SU-DHL-6 (cell line): ENCODE measurements around the gene FAM171A1.

Source experiments
- H2AFZ ChIP-seq: fragments of 200-600 bp; sonication (generic); 2 replicates; pipeline ENCODE4 v1.6.1; 2014; ENCODE audit warnings: low read depth, mild to moderate bottlenecking, moderate library complexity, mixed read lengths, antibody characterized with exemption, low read length; ENCODE audit not compliant: severe bottlenecking
- H3F3A ChIP-seq: fragments of 200-600 bp; shearing (Covaris generic); 2 replicates; pipeline ENCODE4 v1.6.0; 2016; ENCODE audit warnings: antibody characterized with exemption, mild to moderate bottlenecking; ENCODE audit not compliant: insufficient read depth
- H3K27ac ChIP-seq: fragments of 200-600 bp; sonication (generic); 2 replicates; pipeline ENCODE4 v1.5.1; 2016; ENCODE audit warnings: low read depth, mild to moderate bottlenecking, low read length, moderate library complexity, mixed read lengths
- H3K27me3 ChIP-seq: fragments of 200-600 bp; sonication (generic), shearing (Covaris generic); 2 replicates; pipeline ENCODE4 v1.6.0; 2014; ENCODE audit warnings: mild to moderate bottlenecking, low read length
- H3K36me3 ChIP-seq: fragments of 200-600 bp; sonication (generic); 2 replicates; pipeline ENCODE4 v1.6.1; 2014; ENCODE audit warnings: mild to moderate bottlenecking, low read length, mixed read lengths
- H3K4me2 ChIP-seq: fragments of 300-600, 200-600 bp; shearing (Covaris generic), sonication (generic); 2 replicates; pipeline ENCODE4 v1.6.0; 2014; ENCODE audit warnings: low read length, low read depth, mild to moderate bottlenecking; ENCODE audit not compliant: poor library complexity, severe bottlenecking
- H3K4me3 ChIP-seq: fragments of 200-600 bp; sonication (generic); 2 replicates; pipeline ENCODE4 v1.5.1; 2014; ENCODE audit warnings: antibody characterized with exemption, low read length, mild to moderate bottlenecking, mixed read lengths; ENCODE audit not compliant: insufficient read depth, poor library complexity, severe bottlenecking
- H3K79me2 ChIP-seq: fragments of 200-600 bp; sonication (generic); 2 replicates; pipeline ENCODE4 v1.6.1; 2014; ENCODE audit warnings: mild to moderate bottlenecking, low read length, moderate library complexity; ENCODE audit not compliant: insufficient read depth
- H3K9ac ChIP-seq: fragments of 200-600 bp; sonication (generic); 2 replicates; pipeline ENCODE4 v1.7.0; 2014; ENCODE audit warnings: mild to moderate bottlenecking, low read length
- H3K9me2 ChIP-seq: fragments of 200-600 bp; sonication (generic); replicated peaks from 2 replicates; pipeline ENCODE4 v1.6.1; 2014; ENCODE audit warnings: low read length; ENCODE audit not compliant: insufficient read depth
- H3K9me3 ChIP-seq: fragments of 200-600 bp; sonication (generic); 2 replicates; pipeline ENCODE4 v1.6.1; 2014; ENCODE audit warnings: low read length, mixed read lengths; ENCODE audit not compliant: insufficient read depth
- H4K20me1 ChIP-seq: fragments of 200-600 bp; sonication (generic); 2 replicates; pipeline ENCODE4 v1.6.1; 2014; ENCODE audit warnings: low read depth, mild to moderate bottlenecking, antibody characterized with exemption, low read length, moderate library complexity, mixed read lengths
- EZH2phosphoT487 ChIP-seq: fragments of 200-600 bp; sonication (generic), shearing (Covaris generic); conservative IDR thresholded peaks from 2 replicates; pipeline ENCODE4 v1.6.1; 2018; ENCODE audit warnings: mild to moderate bottlenecking, antibody characterized with exemption, low read length, moderate library complexity, mixed read lengths
- TF ChIP-seq, protein P1 (sequence below): fragments of 200-600 bp; sonication (generic); IDR thresholded peaks from one replicate; pipeline ENCODE4 v1.5.1; 2017; ENCODE audit warnings: antibody characterized with exemption, mild to moderate bottlenecking, low read length, moderate library complexity; ENCODE audit not compliant: insufficient read depth, poor library complexity, severe bottlenecking

The FAM171A1 gene

DNA sequence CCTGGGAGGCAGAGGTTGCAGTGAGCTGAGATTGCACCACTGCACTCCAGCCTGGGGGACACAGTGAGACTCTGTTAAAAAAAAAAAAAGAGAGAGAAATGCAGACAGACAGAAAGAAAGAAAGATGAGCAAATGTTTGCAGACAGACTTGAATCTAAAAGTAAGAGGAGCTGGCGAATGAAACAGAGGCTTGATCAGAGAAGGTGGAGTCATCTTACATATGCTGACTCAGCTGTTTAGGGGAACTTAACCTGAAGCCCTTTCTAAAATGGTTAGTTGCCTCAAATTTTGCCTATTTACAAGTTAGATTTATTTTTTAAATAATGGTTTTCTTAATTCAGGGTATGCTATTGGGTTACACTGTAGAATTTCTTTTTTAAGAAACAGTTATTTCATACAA is 5.4 kb downstream of the FAM171A1 start:
- no peak overlapping the region for H3K4me2 ChIP-seq
- H3K9me2 ChIP-seq: no peaks in the 10 kb centered on the region
- no peak overlapping the region for H2AFZ ChIP-seq
- H3K27me3 ChIP-seq: no peaks in the 10 kb centered on the region
- no peaks in the 10 kb centered on the region for H3F3A ChIP-seq
- TF ChIP-seq, protein P1, sequence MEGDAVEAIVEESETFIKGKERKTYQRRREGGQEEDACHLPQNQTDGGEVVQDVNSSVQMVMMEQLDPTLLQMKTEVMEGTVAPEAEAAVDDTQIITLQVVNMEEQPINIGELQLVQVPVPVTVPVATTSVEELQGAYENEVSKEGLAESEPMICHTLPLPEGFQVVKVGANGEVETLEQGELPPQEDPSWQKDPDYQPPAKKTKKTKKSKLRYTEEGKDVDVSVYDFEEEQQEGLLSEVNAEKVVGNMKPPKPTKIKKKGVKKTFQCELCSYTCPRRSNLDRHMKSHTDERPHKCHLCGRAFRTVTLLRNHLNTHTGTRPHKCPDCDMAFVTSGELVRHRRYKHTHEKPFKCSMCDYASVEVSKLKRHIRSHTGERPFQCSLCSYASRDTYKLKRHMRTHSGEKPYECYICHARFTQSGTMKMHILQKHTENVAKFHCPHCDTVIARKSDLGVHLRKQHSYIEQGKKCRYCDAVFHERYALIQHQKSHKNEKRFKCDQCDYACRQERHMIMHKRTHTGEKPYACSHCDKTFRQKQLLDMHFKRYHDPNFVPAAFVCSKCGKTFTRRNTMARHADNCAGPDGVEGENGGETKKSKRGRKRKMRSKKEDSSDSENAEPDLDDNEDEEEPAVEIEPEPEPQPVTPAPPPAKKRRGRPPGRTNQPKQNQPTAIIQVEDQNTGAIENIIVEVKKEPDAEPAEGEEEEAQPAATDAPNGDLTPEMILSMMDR: no peak
- TF ChIP-seq EZH2phosphoT487: no peak
- no peak overlapping the region for H3K27ac ChIP-seq
- H3K36me3 ChIP-seq: no peaks in the 10 kb centered on the region
- no peak overlapping the region for H3K4me3 ChIP-seq
- no peak overlapping the region for H3K9ac ChIP-seq
- H3K9me3 ChIP-seq: no peaks in the 10 kb centered on the region
- no peaks in the 10 kb centered on the region for H3K79me2 ChIP-seq
- no peaks in the 10 kb centered on the region for H4K20me1 ChIP-seq

DNA sequence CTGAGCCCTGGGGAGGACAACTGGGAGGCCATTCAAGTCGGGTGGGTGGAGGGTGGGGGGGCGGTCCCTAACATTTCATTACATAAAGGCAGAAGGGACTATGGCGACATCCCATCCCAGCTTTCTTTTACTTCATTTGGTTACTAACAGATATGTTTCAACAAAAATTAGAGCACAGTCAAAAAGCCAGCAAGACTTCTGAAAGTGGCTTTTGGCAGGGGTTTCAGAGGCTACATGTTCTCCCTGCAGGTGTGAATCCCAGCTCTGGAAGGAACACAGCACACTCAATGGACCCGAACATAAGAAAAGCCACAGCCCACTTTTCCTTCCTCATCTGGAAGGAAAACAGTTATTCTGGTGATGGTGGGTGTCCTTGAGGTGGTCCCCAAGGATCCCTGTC is 7.1 kb downstream of the FAM171A1 start:
- Histone ChIP-seq H3K9me2 (no peaks in the 10 kb centered on the region), H3K27ac (no peak overlapping the region), H3K79me2 (no peaks in the 10 kb centered on the region), H4K20me1 (no peaks in the 10 kb centered on the region), H2AFZ (no peak overlapping the region), H3F3A (no peaks in the 10 kb centered on the region), H3K9ac (no peak overlapping the region), H3K36me3 (no peaks in the 10 kb centered on the region), H3K4me2 (no peak overlapping the region), H3K9me3 (no peaks in the 10 kb centered on the region), H3K4me3 (no peak overlapping the region), H3K27me3 (no peaks in the 10 kb centered on the region)
- no peak for TF ChIP-seq EZH2phosphoT487
- TF ChIP-seq, protein P1: no peak

DNA sequence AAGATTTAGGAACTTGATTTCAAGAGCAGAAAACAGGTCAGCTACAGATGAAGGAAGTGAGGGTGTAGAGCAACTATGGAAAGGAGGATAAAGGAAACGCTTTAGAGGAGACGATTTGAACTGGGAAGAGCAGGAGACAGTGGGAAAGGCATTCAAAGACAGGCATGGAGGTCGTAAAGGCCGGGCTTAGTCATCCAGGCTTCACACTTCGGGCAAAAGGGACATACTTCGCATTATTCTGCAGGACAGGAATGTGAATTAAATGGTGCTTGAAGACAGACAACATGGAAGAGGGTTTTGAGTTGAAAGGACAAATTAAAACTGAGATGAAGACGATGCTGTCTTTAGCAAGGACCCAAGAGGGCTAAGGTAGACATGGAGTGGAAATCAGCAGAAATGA is 8.1 kb downstream of the FAM171A1 start:
- H3K79me2 ChIP-seq: no peaks in the 10 kb centered on the region
- no peak overlapping the region for H2AFZ ChIP-seq
- no peaks in the 10 kb centered on the region for H3K9me3 ChIP-seq
- H4K20me1 ChIP-seq: no peaks in the 10 kb centered on the region
- no peaks in the 10 kb centered on the region for H3F3A ChIP-seq
- no peak overlapping the region for H3K27ac ChIP-seq
- no peak overlapping the region for H3K4me3 ChIP-seq
- TF ChIP-seq, protein P1: no peak
- TF ChIP-seq EZH2phosphoT487: no peak
- no peak overlapping the region for H3K4me2 ChIP-seq
- no peaks in the 10 kb centered on the region for H3K36me3 ChIP-seq
- no peaks in the 10 kb centered on the region for H3K27me3 ChIP-seq
- H3K9me2 ChIP-seq: no peaks in the 10 kb centered on the region
- H3K9ac ChIP-seq: no peak overlapping the region
